HG03097 (cell line): ENCODE results near the gene SPACA4.

Experiments used
- ATAC-seq: cut with Tn5 transposase; IDR thresholded peaks from one replicate; pipeline ENCODE4 v1.9.1; 2021; ENCODE audit not compliant: unreplicated experiment, low FRiP score

The SPACA4 gene

GRCh38 chr19:48646722-48647216 is 40.2 kb downstream of the SPACA4 start:
- ATAC-seq, result no peak

- no peak for ATAC-seq
These were observed 41.6 kb downstream of the SPACA4 start for GRCh38 chr19:48648134-48648533.

- ATAC-seq, result no peak
These were observed 44.6 kb downstream of the SPACA4 start for GRCh38 chr19:48650974-48651682.

- no peak for ATAC-seq
These were observed 45.1 kb downstream of the SPACA4 start for GRCh38 chr19:48651683-48652048.

GRCh38 chr19:48654299-48655059 is 47.9 kb downstream of the SPACA4 start:
- no peak for ATAC-seq

GRCh38 chr19:48656840-48657474 is 50.4 kb downstream of the SPACA4 start:
- ATAC-seq, result no peak
